Testis (tissue), 2 donors: ENCODE measurements around the gene STIM1.

Experiments
- POLR2A ChIP-seq: fragments of 450-650 bp; IDR thresholded peaks from one replicate; pipeline ENCODE4 v1.6.1; 2017; ENCODE audit warnings: antibody characterized with exemption, mild to moderate bottlenecking, moderate library complexity
- TF ChIP-seq, protein P1 (sequence below), 3 experiments: fragments of 450-650 bp in 2 of 3; fragments of 200-600 bp in 1 of 3; sonication (generic) in 1 of 3; IDR thresholded peaks; one replicate each; pipeline ENCODE4 v1.5.1; 2016 to 2019; ENCODE audit warnings: antibody characterized with exemption in 3 of 3, mild to moderate bottlenecking in 2 of 3, moderate library complexity in 1 of 3

DNA sequence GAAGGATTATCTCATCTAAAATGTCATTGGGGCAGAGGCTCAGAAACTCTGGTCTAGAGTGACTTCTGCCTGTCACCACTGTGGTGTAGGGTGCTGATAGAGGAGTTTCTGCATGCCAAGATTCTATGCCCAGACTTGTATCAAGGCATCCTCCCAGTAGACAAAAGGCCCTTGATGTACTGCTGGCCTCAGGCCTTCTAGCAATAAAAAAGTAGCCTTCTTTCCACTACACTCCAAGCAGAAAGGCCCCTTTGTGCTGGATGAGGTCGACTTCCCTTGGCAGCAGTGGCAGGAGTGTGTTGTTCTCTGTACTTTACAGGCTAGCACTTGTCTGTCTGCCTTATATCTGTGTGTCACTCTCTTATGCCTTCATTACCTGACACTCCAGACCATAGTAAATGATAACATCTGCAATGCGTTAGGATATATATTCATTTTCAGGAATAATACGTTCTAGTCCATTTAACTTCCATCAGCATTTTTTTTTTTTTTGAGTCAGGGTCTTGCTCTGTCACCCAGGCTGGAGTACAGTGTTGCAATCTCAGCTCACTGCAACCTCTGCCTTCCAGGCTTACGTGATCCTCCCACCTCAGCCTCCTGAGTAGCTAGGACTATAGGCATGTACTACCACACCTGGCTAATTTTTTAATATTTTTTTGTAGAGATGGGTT, 189.6 kb downstream of the STIM1 start:
- TF ChIP-seq, protein P1, sequence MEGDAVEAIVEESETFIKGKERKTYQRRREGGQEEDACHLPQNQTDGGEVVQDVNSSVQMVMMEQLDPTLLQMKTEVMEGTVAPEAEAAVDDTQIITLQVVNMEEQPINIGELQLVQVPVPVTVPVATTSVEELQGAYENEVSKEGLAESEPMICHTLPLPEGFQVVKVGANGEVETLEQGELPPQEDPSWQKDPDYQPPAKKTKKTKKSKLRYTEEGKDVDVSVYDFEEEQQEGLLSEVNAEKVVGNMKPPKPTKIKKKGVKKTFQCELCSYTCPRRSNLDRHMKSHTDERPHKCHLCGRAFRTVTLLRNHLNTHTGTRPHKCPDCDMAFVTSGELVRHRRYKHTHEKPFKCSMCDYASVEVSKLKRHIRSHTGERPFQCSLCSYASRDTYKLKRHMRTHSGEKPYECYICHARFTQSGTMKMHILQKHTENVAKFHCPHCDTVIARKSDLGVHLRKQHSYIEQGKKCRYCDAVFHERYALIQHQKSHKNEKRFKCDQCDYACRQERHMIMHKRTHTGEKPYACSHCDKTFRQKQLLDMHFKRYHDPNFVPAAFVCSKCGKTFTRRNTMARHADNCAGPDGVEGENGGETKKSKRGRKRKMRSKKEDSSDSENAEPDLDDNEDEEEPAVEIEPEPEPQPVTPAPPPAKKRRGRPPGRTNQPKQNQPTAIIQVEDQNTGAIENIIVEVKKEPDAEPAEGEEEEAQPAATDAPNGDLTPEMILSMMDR (IDR thresholded peaks at IDR 0.05), result no peak
- TF ChIP-seq POLR2A, result no peak
